Uterus (tissue), 2 donors: ENCODE data around the gene DDX49.

Experiments used
- CTCF ChIP-seq, 4 experiments: fragments of 200-600 bp in 2 of 4; fragments of 450-650 bp in 2 of 4; sonication (generic) in 2 of 4; IDR thresholded peaks; one replicate each; pipeline ENCODE4 v1.5.1; 2016 to 2019; ENCODE audit warnings: antibody characterized with exemption in 4 of 4, mild to moderate bottlenecking in 2 of 4, moderate library complexity in 1 of 4
- POLR2A ChIP-seq, 2 donors: fragments of 450-650 bp; IDR thresholded peaks; one replicate each; pipeline ENCODE4 v1.6.1; 2016; ENCODE audit warnings: antibody characterized with exemption in 2 of 2, mild to moderate bottlenecking in 1 of 2, moderate library complexity in 1 of 2

- TF ChIP-seq CTCF (IDR thresholded peaks at IDR 0.05) (no peak), POLR2A (IDR thresholded peaks at IDR 0.05) (no peak)
Observed at GRCh38 chr19:18871543-18871942, 48.0 kb upstream of the DDX49 start.
